ENCODE results near the gene PMF1.
A peak's percentile ranks its signal among the peaks of the same experiment; 100 is the strongest.
"Not testable (repeated sequence)": the region's sequence is repeated elsewhere in the genome, so short reads cannot be mapped to it uniquely, and the experiment has no call there.

The PMF1 gene

DNA sequence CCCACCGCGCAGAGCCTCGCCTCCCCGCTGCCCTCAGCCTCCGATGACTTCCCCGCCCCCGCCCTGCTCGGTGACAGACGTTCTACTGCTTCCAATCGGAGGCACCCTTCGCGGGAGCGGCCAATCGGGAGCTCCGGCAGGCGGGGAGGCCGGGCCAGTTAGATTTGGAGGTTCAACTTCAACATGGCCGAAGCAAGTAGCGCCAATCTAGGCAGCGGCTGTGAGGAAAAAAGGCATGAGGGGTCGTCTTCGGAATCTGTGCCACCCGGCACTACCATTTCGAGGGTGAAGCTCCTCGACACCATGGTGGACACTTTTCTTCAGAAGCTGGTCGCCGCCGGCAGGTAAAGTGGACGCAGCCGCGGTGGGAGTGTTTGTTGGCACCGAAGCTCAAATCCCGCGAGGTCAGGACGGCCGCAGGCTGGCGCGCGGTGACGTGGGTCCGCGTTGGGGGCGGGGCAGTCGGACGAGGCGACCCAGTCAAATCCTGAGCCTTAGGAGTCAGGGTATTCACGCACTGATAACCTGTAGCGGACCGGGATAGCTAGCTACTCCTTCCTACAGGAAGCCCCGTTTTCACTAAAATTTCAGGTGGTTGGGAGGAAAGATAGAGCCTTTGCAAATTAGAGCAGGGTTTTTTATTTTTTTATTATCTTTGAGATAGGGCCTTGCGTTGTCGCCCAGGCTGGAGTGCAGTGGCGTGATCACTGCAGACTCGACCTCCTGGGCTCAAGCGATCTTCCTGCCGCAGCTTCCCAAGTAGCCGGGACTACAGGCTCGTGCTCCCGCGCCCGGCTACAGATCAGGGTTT lies at the start of gene PMF1:
Gene PMF1 (plus strand): TSS at position 175 of the 811 bp plus-strand sequence. CDS start 9 bp downstream, at position 184.
- DNase-seq = peak; percentile 96

DNA sequence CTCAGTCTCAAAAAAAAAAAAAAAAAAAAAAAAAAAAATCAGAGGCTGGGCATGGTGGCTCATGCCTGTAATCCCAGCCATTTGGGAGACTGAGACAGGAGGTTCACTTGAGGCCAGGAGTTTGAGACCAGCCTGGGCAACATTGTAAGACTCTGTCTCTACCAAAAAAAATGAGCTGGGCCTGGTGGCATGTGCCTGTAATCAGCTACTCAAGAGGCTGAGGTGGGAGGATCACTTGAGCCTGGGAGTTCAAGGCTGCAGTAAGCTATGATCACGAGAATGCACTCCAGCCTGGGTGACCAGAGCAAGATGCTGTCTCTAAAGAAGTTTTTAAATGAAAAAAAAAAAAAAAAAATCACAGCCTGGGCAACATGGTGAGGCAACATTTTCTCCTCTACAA lies 49.1 kb upstream of the PMF1 start:
- DNase-seq = no peak

GRCh38 chr1:156164125-156164831 lies 48.5 kb upstream of the PMF1 start:
- DNase-seq = no peak

GRCh38 chr1:156165083-156165482 lies 47.7 kb upstream of the PMF1 start:
- no peak for DNase-seq

- DNase-seq = no peak
Observed at GRCh38 chr1:156167536-156167935, 45.3 kb upstream of the PMF1 start.

DNA sequence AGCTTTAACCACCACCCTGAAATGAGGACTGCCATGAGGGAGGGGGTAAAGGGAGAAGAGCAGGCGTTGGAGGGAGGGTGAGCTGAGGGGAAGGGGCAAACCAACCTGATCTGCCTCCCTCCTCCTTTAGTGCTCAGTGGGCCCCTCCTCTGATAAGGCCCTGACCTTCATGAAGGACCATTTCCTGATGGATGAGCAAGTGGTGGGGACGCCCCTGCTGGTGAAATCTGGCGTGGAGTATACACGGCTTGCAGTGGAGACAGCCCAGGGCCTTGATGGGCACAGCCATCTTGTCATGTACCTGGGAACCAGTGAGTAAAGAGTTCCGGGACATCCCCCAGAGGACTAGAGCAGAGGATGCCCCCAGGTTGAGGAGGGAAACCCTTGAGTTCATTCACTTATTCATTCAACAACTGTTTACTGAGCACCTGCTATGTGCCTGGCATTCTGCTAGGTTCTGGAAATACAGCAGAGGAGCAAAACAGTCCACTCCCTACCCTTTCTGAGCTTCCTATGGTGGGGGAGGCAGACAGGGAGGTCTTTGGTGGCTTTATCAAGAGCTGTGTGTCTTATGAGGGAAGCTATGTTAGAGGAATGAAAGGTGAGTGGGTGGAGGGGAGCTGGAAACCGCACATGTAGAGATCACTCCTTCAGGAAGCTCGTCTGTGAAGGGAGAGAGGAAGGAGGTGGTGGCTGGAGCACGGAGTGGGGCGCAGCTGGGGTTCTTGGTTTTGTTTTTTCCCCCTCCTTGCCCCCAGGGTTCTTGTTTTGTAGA lies 39.9 kb upstream of the PMF1 start:
- no peak for DNase-seq

- DNase-seq = no peak
Observed at GRCh38 chr1:156176610-156177210, 36.1 kb upstream of the PMF1 start.

GRCh38 chr1:156177919-156178654 lies 34.7 kb upstream of the PMF1 start:
- no peak for DNase-seq

DNA sequence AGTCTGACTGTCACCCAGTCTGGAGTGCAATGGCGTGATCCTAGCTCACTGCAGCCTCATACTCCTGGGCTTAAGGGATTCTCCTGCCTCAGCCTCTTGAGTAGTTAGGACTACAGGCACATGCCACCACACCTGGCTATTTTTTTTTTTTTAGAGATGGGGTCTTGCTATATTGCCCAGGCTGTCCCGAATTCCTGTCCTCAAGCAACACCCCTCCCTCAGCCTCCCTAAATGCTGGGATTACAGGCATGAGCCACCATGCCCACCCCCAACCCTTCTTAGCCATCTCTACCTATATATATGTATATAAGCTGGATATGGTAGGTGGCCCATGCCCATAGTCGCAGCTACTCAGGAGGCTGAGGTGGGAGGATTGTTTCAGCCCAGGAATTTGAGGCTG lies 32.3 kb upstream of the PMF1 start:
- no peak for DNase-seq

DNA sequence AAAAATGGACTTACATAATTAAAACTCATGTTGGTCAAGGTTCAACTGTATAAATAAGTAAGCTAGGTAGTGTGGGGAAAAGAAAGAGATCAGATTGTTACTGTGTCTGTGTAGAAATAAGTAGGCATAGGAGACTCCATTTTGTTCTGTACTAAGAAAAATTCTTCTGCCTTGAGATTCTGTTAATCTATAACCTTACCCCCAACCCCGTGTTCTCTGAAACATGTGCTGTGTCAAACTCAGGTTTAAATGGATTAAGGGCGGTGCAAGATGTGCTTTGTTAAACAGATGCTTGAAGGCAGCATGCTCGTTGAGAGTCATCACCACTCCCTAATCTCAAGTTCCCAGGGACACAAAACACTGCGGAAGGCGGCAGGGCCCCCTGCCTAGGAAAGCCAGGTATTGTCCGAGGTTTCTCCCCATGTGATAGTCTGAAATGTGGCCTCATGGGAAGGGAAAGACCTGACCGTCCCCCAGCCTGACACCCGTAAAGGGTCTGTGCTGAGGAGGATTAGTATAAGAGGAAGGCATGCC lies 31.3 kb upstream of the PMF1 start:
- DNase-seq = not testable (repeated sequence)

DNA sequence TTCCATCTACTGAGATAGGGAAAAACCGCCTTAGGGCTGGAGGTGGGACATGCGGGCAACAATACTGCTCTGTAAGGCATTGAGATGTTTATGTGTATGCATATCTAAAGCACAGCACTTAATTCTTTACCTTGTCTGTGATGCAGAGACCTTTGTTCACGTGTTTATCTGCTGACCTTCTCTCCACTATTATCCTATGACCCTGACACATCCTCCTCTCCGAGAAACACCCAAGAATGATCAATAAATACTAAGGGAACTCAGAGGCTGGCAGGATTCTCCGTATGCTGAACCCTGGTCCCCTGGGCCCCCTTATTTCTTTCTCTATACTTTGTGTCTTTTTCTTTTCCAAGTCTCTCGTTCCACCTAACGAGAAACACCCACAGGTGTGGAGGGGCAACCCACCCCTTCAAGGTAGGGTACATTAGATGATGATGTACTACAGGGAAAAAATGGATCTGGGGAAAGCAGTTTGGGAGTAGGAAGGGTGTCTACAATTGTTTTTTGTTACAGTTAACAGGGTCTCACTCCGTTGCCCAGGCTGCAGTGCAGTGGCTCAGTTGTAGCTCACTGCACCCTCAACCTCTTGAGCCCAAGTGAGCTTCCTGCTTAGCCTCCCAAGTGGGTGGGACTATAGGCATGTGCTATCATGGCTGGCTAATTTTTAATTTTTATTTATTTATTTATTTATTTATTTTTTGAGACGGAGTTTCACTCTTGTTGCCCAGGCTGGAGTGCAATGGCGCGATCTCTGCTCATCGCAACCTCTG lies 30.6 kb upstream of the PMF1 start:
- DNase-seq = not testable (repeated sequence)

DNA sequence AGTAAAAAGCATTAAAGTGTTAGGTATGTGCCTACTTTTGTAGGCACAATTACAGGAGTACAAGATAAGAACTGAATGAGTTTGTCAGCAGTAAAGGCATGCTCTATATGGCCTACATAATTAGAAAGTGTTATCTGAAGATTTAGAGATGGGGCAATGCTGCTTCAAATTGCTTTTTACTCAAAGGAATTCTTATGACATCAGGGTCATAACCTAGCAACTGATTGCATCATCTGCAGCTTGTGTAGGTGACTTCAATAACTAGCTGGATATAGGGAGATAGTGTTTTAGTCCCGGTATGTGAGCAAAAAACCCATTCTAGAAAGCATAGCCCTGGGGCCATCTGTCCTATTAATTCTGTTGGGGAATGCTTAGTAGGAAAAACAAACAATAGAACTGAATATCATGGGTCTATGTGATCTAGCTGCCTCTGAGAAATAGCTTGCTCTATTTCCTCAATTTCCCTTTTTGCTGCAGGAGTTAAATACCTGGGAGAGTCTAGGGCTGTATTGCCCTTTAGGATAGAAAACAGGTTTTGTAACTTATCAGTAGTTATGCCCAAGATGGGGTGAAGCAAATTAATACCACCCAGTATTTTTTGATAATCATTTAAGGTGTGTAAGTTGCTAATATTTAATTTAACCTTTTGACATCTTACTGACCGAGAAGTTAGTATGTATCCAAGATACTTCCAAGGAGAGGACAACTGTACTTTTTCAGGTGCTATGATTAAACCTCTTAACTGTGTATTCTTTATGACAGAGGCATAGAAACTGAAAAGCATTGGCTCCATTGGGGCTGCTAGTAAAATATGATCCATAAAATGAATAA lies 26.2 kb upstream of the PMF1 start:
- not testable (repeated sequence) for DNase-seq

DNA sequence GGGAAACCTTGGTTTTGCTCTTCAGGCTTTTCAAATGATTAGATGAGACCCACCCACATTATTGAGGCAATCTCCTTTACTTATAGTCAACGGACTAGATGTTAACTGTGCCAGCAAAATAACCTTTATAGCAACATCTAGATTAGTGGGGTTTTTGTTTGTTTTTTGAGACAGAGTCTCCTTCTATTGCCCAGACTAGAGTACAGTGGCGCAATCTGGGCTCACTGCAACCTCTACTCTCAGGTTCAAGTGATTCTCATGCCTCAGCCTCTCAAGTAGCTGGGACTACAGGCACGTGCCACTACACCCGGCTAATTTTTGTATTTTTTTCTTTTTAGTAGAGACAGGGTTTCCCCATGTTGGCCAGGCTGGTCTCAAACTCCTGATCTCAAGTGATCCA lies 22.5 kb upstream of the PMF1 start:
- not testable (repeated sequence) for DNase-seq

DNA sequence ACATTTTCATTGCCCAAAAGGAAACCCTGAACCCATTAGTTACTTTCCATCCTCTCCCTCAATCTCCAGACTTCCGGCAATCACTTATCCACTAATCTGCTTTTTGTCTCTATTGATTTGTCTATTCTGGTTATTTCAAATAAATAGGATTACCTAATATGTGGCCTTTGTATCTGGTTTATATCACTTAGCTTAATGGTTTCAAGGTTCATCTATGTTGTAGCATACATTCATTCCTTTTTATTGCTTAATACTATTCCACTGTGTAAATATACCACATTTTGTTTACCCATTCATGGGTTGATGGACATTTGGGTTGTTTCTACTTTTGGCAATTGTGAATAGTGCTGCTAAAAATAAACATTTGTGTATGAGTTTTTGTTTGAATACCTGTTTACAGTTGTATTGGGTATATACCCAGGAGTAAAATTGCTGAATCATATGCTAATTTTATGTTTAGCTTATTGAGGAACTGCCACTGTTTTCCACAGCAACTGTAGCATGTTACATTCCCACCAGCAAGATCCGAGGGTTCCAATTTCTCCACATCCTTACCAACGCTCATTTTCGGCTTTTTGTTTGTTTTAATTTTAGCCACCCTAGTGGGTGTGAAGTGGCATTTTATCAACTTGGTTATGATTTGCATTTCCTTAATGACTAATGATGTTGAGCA lies 21.4 kb upstream of the PMF1 start:
- no peak for DNase-seq

DNA sequence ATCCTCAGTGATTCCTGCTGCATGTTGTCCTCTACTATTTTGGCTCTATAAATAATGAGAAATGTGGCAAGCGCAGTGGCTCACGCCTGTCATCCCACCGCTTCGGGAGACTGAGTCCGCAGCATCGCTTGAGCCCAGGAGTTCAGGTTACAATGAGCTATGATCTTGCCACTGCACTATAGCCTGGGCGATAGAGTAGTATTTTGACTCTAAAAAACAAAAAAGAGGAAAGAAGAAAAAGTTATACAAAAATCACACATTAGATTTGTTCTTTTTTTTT lies 19.7 kb upstream of the PMF1 start:
- no peak for DNase-seq

DNA sequence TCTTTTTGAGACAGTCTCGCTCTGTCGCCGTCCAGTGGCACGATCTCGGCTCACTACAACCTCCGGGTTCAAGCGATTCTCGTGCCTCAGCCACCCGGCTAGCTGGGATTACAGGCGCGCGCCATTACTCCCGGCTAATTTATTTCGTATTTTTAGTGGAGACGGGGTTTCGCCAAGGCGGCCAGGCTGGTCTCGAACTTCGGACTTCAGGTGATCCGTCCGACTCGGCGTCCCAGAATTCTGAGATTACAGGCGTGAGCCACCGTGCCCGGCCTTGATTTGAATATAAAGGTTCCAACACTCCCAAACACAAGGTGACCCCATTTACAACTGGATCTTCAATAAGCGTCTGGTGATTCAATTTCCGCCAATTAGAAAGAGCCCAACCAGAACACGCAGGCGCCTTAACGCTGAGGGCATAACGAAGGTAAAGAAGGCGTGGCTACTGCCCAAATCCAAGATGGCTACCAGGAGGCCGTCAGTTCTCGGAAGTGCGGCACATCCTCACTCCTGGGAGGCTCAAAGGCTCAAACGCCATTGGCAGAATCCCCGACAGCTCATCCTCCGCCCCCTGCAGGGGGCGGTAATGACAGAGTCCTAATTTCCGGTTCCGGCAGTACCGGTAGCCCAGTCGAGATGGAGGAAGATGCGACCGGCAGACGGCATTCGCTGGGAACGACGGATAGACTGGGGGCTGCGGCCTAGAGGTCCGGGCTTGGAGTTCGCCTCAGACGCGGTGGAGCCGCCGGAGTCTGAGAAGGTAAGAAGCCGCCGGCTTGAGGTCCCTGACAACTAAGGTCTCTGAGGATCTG lies 19.1 kb upstream of the PMF1 start, which contains the start of gene SLC25A44:
Gene SLC25A44 (plus strand): TSS at position 617 of the 812 bp plus-strand sequence. CDS start 5,744 bp downstream, outside the sequence.
- peak; percentile 98 for DNase-seq

- DNase-seq = no peak
Observed at GRCh38 chr1:156194300-156194652, 18.5 kb upstream of the PMF1 start.

GRCh38 chr1:156195853-156196252 lies 17.0 kb upstream of the PMF1 start:
- DNase-seq = no peak

- no peak for DNase-seq
Observed at GRCh38 chr1:156196445-156196844, 16.4 kb upstream of the PMF1 start.

Data from activated naive CD4-positive, alpha-beta T cell treated with Interleukin-2 at 50 U/mL for 16 hours (primary cell).